MM.1S (cell line): ENCODE measurements around the gene TEKT2.

Experiments used
- DNase-seq: peaks from one replicate; pipeline ENCODE4 v3.0.0-alpha.2; 2015
- H2AFZ ChIP-seq: fragments of 300-600 bp; sonication (generic); 2 replicates; pipeline ENCODE4 v1.6.0; 2016; ENCODE audit warnings: antibody characterized with exemption, low read length
- H3F3A ChIP-seq: fragments of 300-600 bp; sonication (generic); 2 replicates; pipeline ENCODE4 v1.6.1; 2016; ENCODE audit warnings: mild to moderate bottlenecking, antibody characterized with exemption, low read length, moderate library complexity, mixed read lengths; ENCODE audit not compliant: insufficient read depth
- H3K27ac ChIP-seq: fragments of 300-600 bp; sonication (generic); 2 replicates; pipeline ENCODE4 v1.5.1; 2016; ENCODE audit warnings: mild to moderate bottlenecking, low read length
- H3K27me3 ChIP-seq: fragments of 300-600 bp; sonication (generic); replicated peaks from 2 replicates; pipeline ENCODE4 v1.6.0; 2016; ENCODE audit warnings: low read length; ENCODE audit not compliant: insufficient read depth
- H3K36me3 ChIP-seq: fragments of 300-600 bp; sonication (generic); replicated peaks from 2 replicates; pipeline ENCODE4 v1.6.1; 2016; ENCODE audit warnings: mild to moderate bottlenecking, low read length, mixed read lengths; ENCODE audit not compliant: insufficient read depth
- H3K4me1 ChIP-seq: fragments of 300-600 bp; sonication (generic); 2 replicates; pipeline ENCODE4 v1.6.1; 2016; ENCODE audit warnings: low read length, mixed read lengths
- H3K4me2 ChIP-seq: fragments of 300-600 bp; sonication (generic); 2 replicates; pipeline ENCODE4 v1.6.0; 2016; ENCODE audit warnings: low read depth, low read length
- H3K4me3 ChIP-seq: fragments of 300-600 bp; sonication (generic); 2 replicates; pipeline ENCODE4 v1.5.1; 2016; ENCODE audit warnings: low read length, mixed read lengths
- H3K79me2 ChIP-seq: fragments of 300-600 bp; sonication (generic); 2 replicates; pipeline ENCODE4 v1.6.1; 2016; ENCODE audit warnings: mixed run types, low read length, mixed read lengths
- H3K9ac ChIP-seq: fragments of 300-600 bp; sonication (generic); 2 replicates; pipeline ENCODE4 v1.6.1; 2016; ENCODE audit warnings: low read length, mixed read lengths
- H3K9me2 ChIP-seq: fragments of 300-600 bp; sonication (generic); replicated peaks from 2 replicates; pipeline ENCODE4 v1.6.1; 2016; ENCODE audit warnings: mild to moderate bottlenecking, low read length, mixed read lengths; ENCODE audit not compliant: insufficient read depth
- H3K9me3 ChIP-seq: fragments of 300-600 bp; sonication (generic); replicated peaks from 2 replicates; pipeline ENCODE4 v1.6.1; 2016; ENCODE audit warnings: mild to moderate bottlenecking, low read length, mixed read lengths; ENCODE audit not compliant: insufficient read depth
- H4K20me1 ChIP-seq: fragments of 300-600 bp; sonication (generic); 2 replicates; pipeline ENCODE4 v1.6.1; 2016; ENCODE audit warnings: mild to moderate bottlenecking, low read length, moderate library complexity, mixed read lengths; ENCODE audit not compliant: insufficient read depth
- CTCF ChIP-seq: fragments of 300-600 bp; sonication (generic); IDR thresholded peaks from 2 replicates; pipeline ENCODE4 v1.5.1; 2016; ENCODE audit warnings: antibody characterized with exemption, low read length, mixed read lengths
- EZH2 ChIP-seq: fragments of 300-600 bp; sonication (generic); optimal IDR thresholded peaks from 2 replicates; pipeline ENCODE3; 2017; ENCODE audit warnings: low read depth, mild to moderate bottlenecking, antibody characterized with exemption, low read length, mixed read lengths
- EZH2phosphoT487 ChIP-seq: fragments of 300-600 bp; sonication (generic); IDR thresholded peaks from 2 replicates; pipeline ENCODE4 v1.6.1; 2018; ENCODE audit warnings: antibody characterized with exemption, low read length

The TEKT2 gene

GRCh38 chr1:36040238-36040637 lies 43.7 kb upstream of the TEKT2 start:
- no peak overlapping the region for H2AFZ ChIP-seq
- no peak overlapping the region for H3K4me2 ChIP-seq
- H3K9ac ChIP-seq: no peak overlapping the region
- no peaks in the 10 kb centered on the region for H4K20me1 ChIP-seq
- no peak overlapping the region for H3K27ac ChIP-seq
- no peaks in the 10 kb centered on the region for H3K9me2 ChIP-seq
- no peak overlapping the region for H3K4me3 ChIP-seq
- H3K9me3 ChIP-seq: no peaks in the 10 kb centered on the region
- no peaks in the 10 kb centered on the region for H3K27me3 ChIP-seq
- no peak for DNase-seq
- TF ChIP-seq EZH2 (no peak), EZH2phosphoT487 (no peak), CTCF (no peak)
- H3K4me1 ChIP-seq: no peaks in the 10 kb centered on the region
- H3F3A ChIP-seq: no peaks in the 10 kb centered on the region
- H3K79me2 ChIP-seq: no peaks in the 10 kb centered on the region
- no peaks in the 10 kb centered on the region for H3K36me3 ChIP-seq

- H3K4me1 ChIP-seq: no peaks in the 10 kb centered on the region
- H3K9me3 ChIP-seq: no peaks in the 10 kb centered on the region
- no peak for DNase-seq
- no peak overlapping the region for H2AFZ ChIP-seq
- H3K36me3 ChIP-seq: no peaks in the 10 kb centered on the region
- no peaks in the 10 kb centered on the region for H3K27me3 ChIP-seq
- TF ChIP-seq CTCF: no peak
- TF ChIP-seq EZH2: no peak
- TF ChIP-seq EZH2phosphoT487: no peak
- H3K4me3 ChIP-seq: no peak overlapping the region
- 0 out of 2 replicates have a peak, but pooled peaks cover 3% of the 10 kb centered on the region for H4K20me1 ChIP-seq
- H3K27ac ChIP-seq: no peak overlapping the region
- no peaks in the 10 kb centered on the region for H3K9me2 ChIP-seq
- no peak overlapping the region for H3K4me2 ChIP-seq
- no peak overlapping the region for H3K9ac ChIP-seq
- H3F3A ChIP-seq: no peaks in the 10 kb centered on the region
- H3K79me2 ChIP-seq: no peaks in the 10 kb centered on the region
Observed at GRCh38 chr1:36051821-36052220, 32.1 kb upstream of the TEKT2 start.

- Histone ChIP-seq H3K27me3 (no peaks in the 10 kb centered on the region), H3K27ac (no peak overlapping the region), H3K4me1 (no peaks in the 10 kb centered on the region), H3K4me2 (no peak overlapping the region), H3K4me3 (no peak overlapping the region), H3K9me3 (no peaks in the 10 kb centered on the region), H3K9me2 (no peaks in the 10 kb centered on the region), H3K79me2 (no peaks in the 10 kb centered on the region), H3K36me3 (no peaks in the 10 kb centered on the region), H3K9ac (no peak overlapping the region), H4K20me1 (0 out of 2 replicates have a peak, but pooled peaks cover 3% of the 10 kb centered on the region), H2AFZ (no peak overlapping the region), H3F3A (no peaks in the 10 kb centered on the region)
- TF ChIP-seq EZH2 (no peak), CTCF (no peak), EZH2phosphoT487 (no peak)
- DNase-seq: no peak
Observed at GRCh38 chr1:36053978-36054377, 29.9 kb upstream of the TEKT2 start.
